Upper lobe of left lung (tissue), 6 donors: Measurements from ENCODE around the gene RIPPLY3. TPM values are rescaled to one million over a fixed set of nuclear protein-coding genes. Genes with fewer than 3 reads are reported as not detected.
"Not testable (repeated sequence)": the region's sequence is repeated elsewhere in the genome, so short reads cannot be mapped to it uniquely, and the experiment has no call there.

ENCODE experiments used
- ATAC-seq, 2 donors: fragments of 200-7000 bp; cut with Tn5 transposase; one replicate each; pipeline ENCODE4 v1.9.1; 2022; ENCODE audit warnings: mild to moderate bottlenecking in 2 of 2, moderate library complexity in 2 of 2; ENCODE audit not compliant: low FRiP score in 2 of 2
- DNase-seq, 2 donors: peaks; one replicate each; pipeline ENCODE4 v3.0.0-alpha.2; 2019 to 2020
- H3K27ac ChIP-seq, 4 donors: fragments of 200-600 bp; sonication (generic); one replicate each; pipeline ENCODE4 v1.5.1; 2016 to 2019
- H3K27me3 ChIP-seq, 4 donors: fragments of 200-600 bp; sonication (generic); one replicate each; pipeline ENCODE4 v1.5.1; 2017 to 2019
- H3K36me3 ChIP-seq, 4 donors: fragments of 200-600 bp; sonication (generic); one replicate each; pipeline ENCODE4 v1.5.1; 2016 to 2019
- H3K4me1 ChIP-seq, 4 donors: fragments of 200-600 bp; sonication (generic); one replicate each; pipeline ENCODE4 v1.5.1; 2018 to 2019
- H3K4me3 ChIP-seq, 4 donors: fragments of 200-600 bp; sonication (generic); one replicate each; pipeline ENCODE4 v1.5.1; 2017 to 2019; ENCODE audit warnings: mild to moderate bottlenecking in 2 of 4, moderate library complexity in 1 of 4
- H3K9me3 ChIP-seq, 4 donors: fragments of 200-600 bp; sonication (generic); one replicate each; pipeline ENCODE4 v1.5.1; 2018 to 2019
- CTCF ChIP-seq, 6 experiments: fragments of 450-650 bp in 4 of 6; fragments of 200-600 bp in 2 of 6; sonication (generic) in 2 of 6; IDR thresholded peaks; one replicate each; pipeline ENCODE4 v1.5.1; 2016 to 2019; ENCODE audit warnings: antibody characterized with exemption in 6 of 6
- EP300 ChIP-seq, 4 donors: sonication (generic); formaldehyde crosslinking; IDR thresholded peaks; one replicate each; pipeline ENCODE4 v1.5.1; 2017; ENCODE audit warnings: antibody characterized with exemption in 4 of 4, control low read depth in 2 of 4
- POLR2A ChIP-seq, 4 donors: fragments of 450-650 bp; IDR thresholded peaks; one replicate each; pipeline ENCODE4 v1.5.1; 2016 to 2017; ENCODE audit warnings: antibody characterized with exemption in 4 of 4, mild to moderate bottlenecking in 2 of 4
- POLR2AphosphoS5 ChIP-seq, 2 donors: sonication (generic); formaldehyde crosslinking; IDR thresholded peaks; one replicate each; pipeline ENCODE4 v1.5.1; 2017; ENCODE audit warnings: antibody characterized with exemption in 2 of 2
- WGBS, 2 donors: methylation state at CpG; one replicate each; pipeline ENCODE4 v1.1.5; 2017 to 2018; 5-methylcytosine and 5-hydroxymethylcytosine counted together
- total RNA-seq, 6 donors: library from RNA; depleted of rRNA in 4 of 6; stranded (reverse); fragments of >200 nt in 4 of 6; gene quantifications; one replicate each; pipeline versions ENCODE4 v1.1.0 to v1.2.1, GENCODE V29; 2016 to 2021
- donor health status: DM: no; HTN: no; CAD: no; lungs with moderate emphysema.
- donor health status: DM: no; HTN: yes; CAD: no; lungs with severe emphysema.

The RIPPLY3 gene
- total RNA-seq, 6 donors from 2014 or later: 0.11 to 1.5 (median 0.66) TPM; not detected in 2

- DNase-seq (no peak), ATAC-seq (no peak)
- 96 to 98% methylated on average over 2 to 3 of the region's 3 CpGs for WGBS, 2 donors
- Histone ChIP-seq H3K4me3 (no peak overlapping the region), H3K36me3 (no peaks in the 10 kb centered on the region), H3K9me3 (no peaks in the 10 kb centered on the region), H3K27ac (no peak overlapping the region), H3K4me1 (no peaks in the 10 kb centered on the region), H3K27me3 (no peaks in the 10 kb centered on the region)
- TF ChIP-seq POLR2A (IDR thresholded peaks at IDR 0.05) (no peak), CTCF (IDR thresholded peaks at IDR 0.05) (no peak), POLR2AphosphoS5 (IDR thresholded peaks at IDR 0.05) (no peak), EP300 (IDR thresholded peaks at IDR 0.05) (no peak)
Measured at GRCh38 chr21:37044643-37045042, 38.1 kb downstream of the RIPPLY3 start.

DNA sequence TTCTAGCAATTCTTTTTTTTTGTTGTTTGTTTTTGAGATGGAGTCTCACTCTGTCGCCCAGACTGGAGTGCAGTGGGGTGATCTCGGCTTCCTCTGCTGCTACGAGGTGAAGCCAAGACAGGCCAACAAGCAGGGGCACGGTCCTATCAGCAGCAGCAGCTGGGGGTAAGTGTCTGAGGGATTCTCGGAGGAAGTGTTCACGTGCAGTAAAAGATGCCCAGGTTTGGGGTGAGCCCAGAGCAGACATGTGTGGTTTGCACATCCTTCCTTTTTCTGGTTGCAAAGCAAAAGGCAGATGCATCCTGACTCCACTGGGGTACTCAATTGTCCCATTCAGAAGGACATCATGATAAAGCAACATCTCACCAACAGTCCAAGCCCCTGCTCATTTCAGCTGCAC lies 38.6 kb downstream of the RIPPLY3 start:
- no peaks in the 10 kb centered on the region for H3K36me3 ChIP-seq
- H3K27me3 ChIP-seq: no peaks in the 10 kb centered on the region
- no peak overlapping the region for H3K4me3 ChIP-seq
- no peaks in the 10 kb centered on the region for H3K4me1 ChIP-seq
- H3K9me3 ChIP-seq: no peaks in the 10 kb centered on the region
- 73 to 78% methylated on average over 6 of the region's 6 CpGs for WGBS, 2 donors
- ATAC-seq (no peak), DNase-seq (no peak)
- H3K27ac ChIP-seq: no peak overlapping the region
- TF ChIP-seq CTCF (IDR thresholded peaks at IDR 0.05) (no peak), EP300 (IDR thresholded peaks at IDR 0.05) (no peak), POLR2AphosphoS5 (IDR thresholded peaks at IDR 0.05) (no peak), POLR2A (IDR thresholded peaks at IDR 0.05) (no peak)

- Histone ChIP-seq H3K9me3 (no peaks in the 10 kb centered on the region), H3K36me3 (no peaks in the 10 kb centered on the region), H3K4me3 (no peak overlapping the region), H3K27ac (no peak overlapping the region), H3K27me3 (no peaks in the 10 kb centered on the region), H3K4me1 (no peaks in the 10 kb centered on the region)
- DNase-seq (no peak), ATAC-seq (no peak)
- TF ChIP-seq POLR2A (IDR thresholded peaks at IDR 0.05) (no peak), EP300 (IDR thresholded peaks at IDR 0.05) (no peak), CTCF (IDR thresholded peaks at IDR 0.05) (no peak), POLR2AphosphoS5 (IDR thresholded peaks at IDR 0.05) (no peak)
- 75 to 80% methylated on average over 6 of the region's 6 CpGs for WGBS, 2 donors
Measured at GRCh38 chr21:37045556-37045955, 39.1 kb downstream of the RIPPLY3 start.

DNA sequence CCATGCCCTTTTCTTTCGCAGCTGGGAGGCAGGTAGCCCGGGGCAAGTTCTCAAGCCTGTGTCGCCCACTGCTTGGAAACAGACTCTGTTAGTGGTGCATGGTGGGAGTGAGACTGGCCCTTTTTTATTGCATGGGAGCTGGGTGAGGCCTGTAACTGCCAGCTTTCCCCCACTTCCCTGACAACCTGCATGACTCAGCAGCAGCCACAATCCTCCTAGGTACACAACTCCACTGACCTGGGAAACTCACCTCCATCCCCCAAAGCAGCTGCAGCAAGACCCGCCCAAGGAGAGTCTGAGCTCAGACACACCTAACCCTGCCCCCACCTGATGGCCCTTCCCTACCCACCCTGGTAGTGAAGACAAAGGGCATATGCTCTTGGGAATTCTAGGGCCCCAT lies 40.6 kb downstream of the RIPPLY3 start:
- TF ChIP-seq EP300 (IDR thresholded peaks at IDR 0.05): no peak
- TF ChIP-seq POLR2A (IDR thresholded peaks at IDR 0.05): no peak
- no peak for TF ChIP-seq POLR2AphosphoS5 (IDR thresholded peaks at IDR 0.05)
- no peak for TF ChIP-seq CTCF (IDR thresholded peaks at IDR 0.05)
- Histone ChIP-seq H3K27me3 (no peaks in the 10 kb centered on the region), H3K36me3 (no peaks in the 10 kb centered on the region), H3K27ac (no peak overlapping the region), H3K4me1 (no peaks in the 10 kb centered on the region), H3K9me3 (no peaks in the 10 kb centered on the region), H3K4me3 (no peak overlapping the region)
- no peak for DNase-seq
- 97 to 98% methylated on average over 4 of the region's 4 CpGs for WGBS, 2 donors
- ATAC-seq: no peak

GRCh38 chr21:37049741-37050140 lies 43.2 kb downstream of the RIPPLY3 start:
- H3K27ac ChIP-seq, H3K9me3 ChIP-seq, H3K36me3 ChIP-seq, ATAC-seq, H3K4me1 ChIP-seq, DNase-seq, H3K4me3 ChIP-seq, H3K27me3 ChIP-seq: not testable (repeated sequence)
- WGBS, 2 donors: 89 to 90% methylated on average over 3 of the region's 3 CpGs
